Panc1 (cell line): ENCODE results near the gene BRD9. TPM values are rescaled to one million over a fixed set of nuclear protein-coding genes. Genes with fewer than 3 reads are reported as not detected.

Experiments used
- ATAC-seq: fragments of 200-7000 bp; cut with Tn5 transposase; 2 replicates; pipeline ENCODE4 v1.9.1; 2020; ENCODE audit warnings: mild to moderate bottlenecking, moderate library complexity
- BruUV-seq: library from RNA; stranded (reverse); fragments of 400-500 nt; replicated peaks from 2 replicates; lab custom pipeline; 2021; lab: Mats Ljungman, UMichigan
- CTCF ChIA-PET: fragments of 300-600 bp; sonication (Branson Sonifier 250); formaldehyde crosslinking; loops from one replicate; lab custom pipeline; 2022; ENCODE audit warnings: antibody characterized with exemption; lab: Charles Lee
- POLR2A ChIA-PET: fragments of 300-600 bp; sonication (Branson Sonifier 250); formaldehyde crosslinking; loops from one replicate; lab custom pipeline; 2022; ENCODE audit warnings: antibody characterized with exemption; lab: Charles Lee
- DNase-seq: peaks from one replicate; pipeline ENCODE4 v3.0.0-alpha.2; 2010; ENCODE audit warnings: low read depth, low spot score
- H3K27ac ChIP-seq: 2 replicates; pipeline ENCODE4 v1.5.1; 2011; ENCODE audit warnings: mild to moderate bottlenecking, low read length, inconsistent platforms
- H3K27me3 ChIP-seq: fragments of 200-500 bp; sonication (Bioruptor generic); 2 replicates; pipeline ENCODE4 v1.6.0; 2014; ENCODE audit warnings: low read length, inconsistent platforms; ENCODE audit not compliant: control insufficient read depth, insufficient read depth
- H3K36me3 ChIP-seq: fragments of 200-500 bp; sonication (Bioruptor generic); 2 replicates; pipeline ENCODE4 v1.5.1; 2014; ENCODE audit warnings: inconsistent platforms, mild to moderate bottlenecking, low read length, moderate library complexity; ENCODE audit not compliant: control insufficient read depth, insufficient read depth
- H3K4me1 ChIP-seq: 2 replicates; pipeline ENCODE4 v1.5.1; 2011; ENCODE audit warnings: inconsistent platforms, mild to moderate bottlenecking, low read length, moderate library complexity; ENCODE audit not compliant: control insufficient read depth, insufficient read depth
- H3K4me3 ChIP-seq, 2 experiments: 2 replicates each; pipeline ENCODE4 v1.5.1; 2011 to 2012; ENCODE audit warnings: low read depth in 2 of 2, low read length in 2 of 2, mild to moderate bottlenecking in 2 of 2, inconsistent platforms in 1 of 2, moderate library complexity in 1 of 2
- H3K9me3 ChIP-seq: fragments of 200-500 bp; sonication (Bioruptor generic); 2 replicates; pipeline ENCODE4 v1.5.1; 2014; ENCODE audit warnings: low read depth, mild to moderate bottlenecking, inconsistent platforms, low read length, moderate library complexity; ENCODE audit not compliant: control insufficient read depth, insufficient read depth
- POLR2AphosphoS5 ChIP-seq: IDR thresholded peaks from 2 replicates; pipeline ENCODE4 v1.6.1; 2012; ENCODE audit warnings: mild to moderate bottlenecking, low read depth, low read length, moderate library complexity
- SIN3A ChIP-seq: IDR thresholded peaks from 2 replicates; pipeline ENCODE4 v1.6.1; 2012; ENCODE audit warnings: low read depth, mild to moderate bottlenecking, low read length, moderate library complexity, borderline replicate concordance; ENCODE audit not compliant: insufficient read depth
- TCF7L2 ChIP-seq: IDR thresholded peaks from 2 replicates; pipeline ENCODE4 v1.6.1; 2011; ENCODE audit warnings: mild to moderate bottlenecking, low read depth, low read length, inconsistent platforms
- in situ Hi-C: cut with HindIII; loops from 2 replicates; pipeline ENCODE4 v1.10.0; 2016; ENCODE audit warnings: low sequenced_read_pairs, low pct_unique_long_range_greater_than_20kb
- intact Hi-C: fragments of 100-400 bp; cut with micrococcal nuclease; formaldehyde crosslinking; loops from one replicate; pipeline ENCODE4 v1.10.0; 2022; ENCODE audit not compliant: unreplicated experiment
- total RNA-seq: library from RNA; stranded (reverse); gene quantifications from one replicate; pipeline ENCODE4 v1.2.1, GENCODE V29; 2021; ENCODE audit not compliant: unreplicated experiment
- TF ChIP-seq, protein P1 (sequence below): fragments of 450-650 bp; IDR thresholded peaks from 2 replicates; pipeline ENCODE4 v1.5.1; 2017; ENCODE audit warnings: mild to moderate bottlenecking
- TF ChIP-seq, protein P2 (sequence below), 2 experiments: IDR thresholded peaks; 2 replicates each; pipeline ENCODE4 v1.6.1; 2011 to 2012; ENCODE audit warnings: low read depth in 2 of 2, control low read depth in 1 of 2, low read length in 1 of 2, mild to moderate bottlenecking in 1 of 2, moderate library complexity in 1 of 2; ENCODE audit not compliant: insufficient read depth in 1 of 2

Gene BRD9
- total RNA-seq, 1 experiment from 2014 or later, result 64.3 TPM

DNA sequence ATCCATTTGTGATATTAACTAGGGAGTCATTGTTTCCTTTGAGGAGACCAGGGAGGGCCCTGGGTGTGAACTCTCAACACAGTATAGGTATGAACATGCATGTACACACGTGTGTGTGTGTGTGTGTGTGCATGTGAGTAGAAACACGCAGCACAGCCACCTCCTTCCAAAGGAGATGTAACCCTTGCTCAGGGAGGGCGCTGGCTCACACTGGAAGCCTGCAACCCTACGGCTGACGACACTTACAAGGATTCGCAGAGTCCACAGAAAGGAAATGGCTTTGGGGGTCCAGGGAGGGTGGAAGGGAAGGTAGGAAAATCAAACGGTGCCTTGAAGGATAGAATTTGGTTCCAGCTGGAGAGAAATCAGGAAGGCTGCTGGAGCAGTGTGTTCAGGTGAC is 22.0 kb upstream of the BRD9 start:
- H3K27me3 ChIP-seq, result no peaks in the 10 kb centered on the region
- BruUV-seq, result no TSS peak
- TF ChIP-seq SIN3A, result no peak
- no peak for TF ChIP-seq POLR2AphosphoS5
- no peak overlapping the region for H3K27ac ChIP-seq
- no peak for DNase-seq
- no peaks in the 10 kb centered on the region for H3K9me3 ChIP-seq
- peaks cover 22% of the 10 kb centered on the region for H3K4me1 ChIP-seq
- ChIA-PET POLR2A (no interaction called here), CTCF (no interaction called here)
- in situ Hi-C loops, result no loop called here
- H3K4me3 ChIP-seq, result no peak overlapping the region
- H3K36me3 ChIP-seq, result peaks cover 10% of the 10 kb centered on the region
- ATAC-seq, result no peak
- intact Hi-C loops, result no loop called here

DNA sequence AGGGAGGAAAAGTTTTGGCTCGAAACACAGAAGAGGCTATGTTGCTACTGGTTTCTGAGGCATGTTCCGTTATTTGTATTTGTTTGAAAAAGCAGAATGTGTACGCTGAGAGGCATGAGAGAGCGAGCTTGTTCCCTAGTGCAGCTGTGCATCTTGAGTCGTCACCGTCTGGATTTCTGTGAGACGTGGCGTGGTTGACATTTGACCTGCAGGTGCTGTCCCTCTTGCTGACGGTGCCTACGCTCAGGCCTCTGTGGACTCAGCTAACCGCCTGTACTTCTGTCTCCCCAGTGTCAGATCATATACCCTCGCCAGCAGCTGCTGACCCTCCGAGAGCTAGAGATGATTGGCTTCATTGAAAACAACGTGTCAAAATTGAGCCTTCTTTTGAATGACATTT is 21.6 kb upstream of the BRD9 start:
- POLR2A ChIA-PET, result no interaction called here
- no TSS peak for BruUV-seq
- ATAC-seq, result no peak
- H3K27me3 ChIP-seq, result no peaks in the 10 kb centered on the region
- H3K4me1 ChIP-seq, result peaks cover 17% of the 10 kb centered on the region
- H3K4me3 ChIP-seq, result no peak overlapping the region
- CTCF ChIA-PET, result no interaction called here
- H3K36me3 ChIP-seq, result peaks cover 11% of the 10 kb centered on the region
- no peaks in the 10 kb centered on the region for H3K9me3 ChIP-seq
- no peak for DNase-seq
- no peak for TF ChIP-seq TCF7L2
- TF ChIP-seq, protein P1, sequence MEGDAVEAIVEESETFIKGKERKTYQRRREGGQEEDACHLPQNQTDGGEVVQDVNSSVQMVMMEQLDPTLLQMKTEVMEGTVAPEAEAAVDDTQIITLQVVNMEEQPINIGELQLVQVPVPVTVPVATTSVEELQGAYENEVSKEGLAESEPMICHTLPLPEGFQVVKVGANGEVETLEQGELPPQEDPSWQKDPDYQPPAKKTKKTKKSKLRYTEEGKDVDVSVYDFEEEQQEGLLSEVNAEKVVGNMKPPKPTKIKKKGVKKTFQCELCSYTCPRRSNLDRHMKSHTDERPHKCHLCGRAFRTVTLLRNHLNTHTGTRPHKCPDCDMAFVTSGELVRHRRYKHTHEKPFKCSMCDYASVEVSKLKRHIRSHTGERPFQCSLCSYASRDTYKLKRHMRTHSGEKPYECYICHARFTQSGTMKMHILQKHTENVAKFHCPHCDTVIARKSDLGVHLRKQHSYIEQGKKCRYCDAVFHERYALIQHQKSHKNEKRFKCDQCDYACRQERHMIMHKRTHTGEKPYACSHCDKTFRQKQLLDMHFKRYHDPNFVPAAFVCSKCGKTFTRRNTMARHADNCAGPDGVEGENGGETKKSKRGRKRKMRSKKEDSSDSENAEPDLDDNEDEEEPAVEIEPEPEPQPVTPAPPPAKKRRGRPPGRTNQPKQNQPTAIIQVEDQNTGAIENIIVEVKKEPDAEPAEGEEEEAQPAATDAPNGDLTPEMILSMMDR, result no peak
- no peak for TF ChIP-seq POLR2AphosphoS5
- intact Hi-C loops (no loop called here), in situ Hi-C loops (no loop called here)
- H3K27ac ChIP-seq, result no peak overlapping the region

DNA sequence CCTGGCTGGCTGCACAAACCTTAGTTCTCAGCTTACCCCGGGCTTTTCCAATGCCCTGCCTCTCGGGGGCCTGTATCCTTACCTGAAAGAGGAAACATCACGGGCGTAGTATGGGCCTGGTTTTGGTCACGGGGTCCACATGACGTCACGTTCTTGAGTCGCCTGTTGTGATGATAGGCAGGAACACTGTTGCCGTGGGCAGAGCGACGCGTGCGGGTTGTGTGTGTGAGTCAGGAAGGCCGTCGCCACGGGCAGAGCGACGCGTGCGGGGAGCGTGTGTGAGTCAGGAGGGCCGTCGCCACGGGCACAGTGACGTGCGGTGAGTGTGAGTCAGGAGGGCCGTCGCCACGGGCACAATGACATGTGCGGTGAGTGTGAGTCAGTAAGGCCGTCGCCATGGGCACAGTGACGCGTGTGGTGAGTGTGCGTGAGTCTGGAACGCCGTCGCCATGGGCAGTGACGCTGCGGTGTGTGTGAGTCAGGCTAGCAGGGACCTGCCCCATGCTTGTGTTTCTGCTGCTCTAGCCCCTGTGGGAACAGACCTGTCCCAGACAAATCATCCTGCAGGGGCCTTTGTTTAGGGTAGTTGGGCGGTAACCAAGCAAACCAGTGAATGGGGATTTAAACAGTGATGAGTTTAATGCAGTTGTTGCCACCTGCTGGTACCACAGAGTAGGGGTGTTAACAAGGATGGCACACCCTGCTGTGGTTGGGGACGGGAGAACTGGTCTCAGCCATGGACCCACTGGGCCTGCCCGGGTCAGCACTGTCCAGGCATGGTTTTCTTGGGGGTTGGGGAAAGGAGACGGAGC is 19.9 kb upstream of the BRD9 start:
- ATAC-seq (peak; percentile 95), DNase-seq (peak; percentile 99)
- Histone ChIP-seq H3K27ac (peak overlapping the region; percentile 42), H3K4me1 (peaks cover 12% of the 10 kb centered on the region), H3K4me3 (peak overlapping the region; percentile 5 to 32), H3K36me3 (peaks cover 4% of the 10 kb centered on the region), H3K27me3 (no peaks in the 10 kb centered on the region), H3K9me3 (no peaks in the 10 kb centered on the region)
- TF ChIP-seq, protein P2, sequence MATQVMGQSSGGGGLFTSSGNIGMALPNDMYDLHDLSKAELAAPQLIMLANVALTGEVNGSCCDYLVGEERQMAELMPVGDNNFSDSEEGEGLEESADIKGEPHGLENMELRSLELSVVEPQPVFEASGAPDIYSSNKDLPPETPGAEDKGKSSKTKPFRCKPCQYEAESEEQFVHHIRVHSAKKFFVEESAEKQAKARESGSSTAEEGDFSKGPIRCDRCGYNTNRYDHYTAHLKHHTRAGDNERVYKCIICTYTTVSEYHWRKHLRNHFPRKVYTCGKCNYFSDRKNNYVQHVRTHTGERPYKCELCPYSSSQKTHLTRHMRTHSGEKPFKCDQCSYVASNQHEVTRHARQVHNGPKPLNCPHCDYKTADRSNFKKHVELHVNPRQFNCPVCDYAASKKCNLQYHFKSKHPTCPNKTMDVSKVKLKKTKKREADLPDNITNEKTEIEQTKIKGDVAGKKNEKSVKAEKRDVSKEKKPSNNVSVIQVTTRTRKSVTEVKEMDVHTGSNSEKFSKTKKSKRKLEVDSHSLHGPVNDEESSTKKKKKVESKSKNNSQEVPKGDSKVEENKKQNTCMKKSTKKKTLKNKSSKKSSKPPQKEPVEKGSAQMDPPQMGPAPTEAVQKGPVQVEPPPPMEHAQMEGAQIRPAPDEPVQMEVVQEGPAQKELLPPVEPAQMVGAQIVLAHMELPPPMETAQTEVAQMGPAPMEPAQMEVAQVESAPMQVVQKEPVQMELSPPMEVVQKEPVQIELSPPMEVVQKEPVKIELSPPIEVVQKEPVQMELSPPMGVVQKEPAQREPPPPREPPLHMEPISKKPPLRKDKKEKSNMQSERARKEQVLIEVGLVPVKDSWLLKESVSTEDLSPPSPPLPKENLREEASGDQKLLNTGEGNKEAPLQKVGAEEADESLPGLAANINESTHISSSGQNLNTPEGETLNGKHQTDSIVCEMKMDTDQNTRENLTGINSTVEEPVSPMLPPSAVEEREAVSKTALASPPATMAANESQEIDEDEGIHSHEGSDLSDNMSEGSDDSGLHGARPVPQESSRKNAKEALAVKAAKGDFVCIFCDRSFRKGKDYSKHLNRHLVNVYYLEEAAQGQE (IDR thresholded peaks at IDR 0.05; ENCODE audit: insufficient read depth in 1 of 2, low read depth in 2 of 2, low read length in 1 of 2), result no peak
- TF ChIP-seq, protein P1, result peak; percentile 75
- TF ChIP-seq SIN3A (0 out of 2 replicates have a peak, but pooled peaks have one; percentile 32), POLR2AphosphoS5 (no peak), TCF7L2 (no peak; the same call in 1 of the 2 replicates)
- no TSS peak for BruUV-seq
- intact Hi-C loops (no loop called here), in situ Hi-C loops (no loop called here)
- CTCF ChIA-PET, result no interaction called here
- POLR2A ChIA-PET, result no interaction called here
